ENCODE data around the gene PRKN.

The PRKN gene

GRCh38 chr6:162344646-162345010 is 382.9 kb downstream of the PRKN start:
- DNase-seq (ENCODE audit: low spot score) = no peak
- in situ Hi-C loops (cut with MboI; ENCODE audit: low sequenced_read_pairs, unreplicated experiment) = no loop called here
- no peak for TF ChIP-seq CTCF (IDR thresholded peaks at IDR 0.05; ENCODE audit: borderline replicate concordance, control extremely low read depth, extremely low read depth, insufficient read depth, missing control alignments)

DNA sequence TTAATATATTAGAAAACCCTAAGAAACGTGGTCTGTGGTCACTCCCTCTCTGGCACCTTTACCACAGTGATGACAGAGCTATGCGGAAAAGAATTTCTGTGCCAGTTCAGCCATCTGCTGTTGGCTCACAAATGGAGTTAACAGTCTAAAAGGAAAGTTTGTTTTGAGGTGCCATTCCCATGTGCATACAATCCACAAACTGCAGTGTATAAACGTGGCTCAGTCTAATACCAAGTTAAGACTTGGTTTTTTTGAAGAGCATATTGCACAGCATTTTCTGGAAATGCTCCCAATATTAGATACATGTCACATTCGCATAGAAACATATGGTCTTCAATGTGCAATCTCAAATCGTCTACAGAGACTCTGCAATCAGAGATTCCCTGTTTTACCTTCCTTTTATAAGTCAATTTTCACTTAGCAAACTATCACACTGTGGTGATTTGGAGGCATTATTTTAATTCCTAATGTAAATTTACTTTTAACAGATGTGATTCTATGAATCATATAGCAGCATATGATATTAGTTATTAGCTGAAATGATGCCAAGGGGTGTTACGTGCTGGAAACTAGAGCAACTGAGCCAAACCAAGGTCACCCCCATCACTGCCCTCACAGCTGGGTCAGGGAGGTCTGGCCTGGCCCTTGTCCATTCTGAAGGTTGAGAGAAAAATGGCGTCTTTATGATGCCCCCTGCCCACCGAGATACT is 383.5 kb downstream of the PRKN start:
- no peak for DNase-seq (ENCODE audit: low spot score)
- TF ChIP-seq CTCF (IDR thresholded peaks at IDR 0.05; ENCODE audit: borderline replicate concordance, control extremely low read depth, extremely low read depth, insufficient read depth, missing control alignments) = no peak
- in situ Hi-C loops (cut with MboI; ENCODE audit: low sequenced_read_pairs, unreplicated experiment) = no loop called here

GRCh38 chr6:162343198-162343935 is 384.2 kb downstream of the PRKN start:
- DNase-seq (ENCODE audit: low spot score) = no peak
- no peak for TF ChIP-seq CTCF (IDR thresholded peaks at IDR 0.05; ENCODE audit: borderline replicate concordance, control extremely low read depth, extremely low read depth, insufficient read depth, missing control alignments)
- in situ Hi-C loops (cut with MboI; ENCODE audit: low sequenced_read_pairs, unreplicated experiment) = no loop called here

- in situ Hi-C loops (cut with MboI; ENCODE audit: low sequenced_read_pairs, unreplicated experiment) = no loop called here
- no peak for TF ChIP-seq CTCF (IDR thresholded peaks at IDR 0.05; ENCODE audit: borderline replicate concordance, control extremely low read depth, extremely low read depth, insufficient read depth, missing control alignments)
- no peak for DNase-seq (ENCODE audit: low spot score)
Observed at GRCh38 chr6:162337412-162337811, 390.2 kb downstream of the PRKN start.

DNA sequence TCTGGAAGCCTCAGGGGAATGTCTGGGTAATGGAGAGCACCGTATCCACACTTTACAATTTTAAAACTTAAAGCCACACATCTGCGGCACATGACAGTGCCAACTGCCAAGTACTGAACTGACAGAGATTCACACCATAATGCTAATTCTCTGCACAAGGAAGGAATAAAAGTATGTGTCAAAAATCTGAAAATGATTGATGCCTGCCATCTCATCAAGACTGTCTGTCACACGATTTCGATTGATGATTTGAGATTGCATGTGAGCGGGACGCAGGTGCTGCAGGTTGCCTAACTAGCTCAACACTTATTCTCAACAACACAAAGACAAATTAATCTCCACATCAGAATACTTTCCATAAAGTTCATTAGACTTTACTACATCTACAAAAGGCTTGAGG is 391.2 kb downstream of the PRKN start:
- no peak for TF ChIP-seq CTCF (IDR thresholded peaks at IDR 0.05; ENCODE audit: borderline replicate concordance, control extremely low read depth, extremely low read depth, insufficient read depth, missing control alignments)
- no peak for DNase-seq (ENCODE audit: low spot score)
- in situ Hi-C loops (cut with MboI; ENCODE audit: low sequenced_read_pairs, unreplicated experiment) = no loop called here

- no peak for TF ChIP-seq CTCF (IDR thresholded peaks at IDR 0.05; ENCODE audit: borderline replicate concordance, control extremely low read depth, extremely low read depth, insufficient read depth, missing control alignments)
- in situ Hi-C loops (cut with MboI; ENCODE audit: low sequenced_read_pairs, unreplicated experiment) = no loop called here
Observed at GRCh38 chr6:162332365-162332764, 395.2 kb downstream of the PRKN start.

More at GRCh38 chr6:162332365-162332764, 395.2 kb downstream of the PRKN start:
- DNase-seq (ENCODE audit: low spot score) = no peak

Data from GM13976 (cell line).